Vagina (tissue), 2 donors: ENCODE measurements around the gene RADIL.

Source experiments
- POLR2A ChIP-seq, 2 donors: fragments of 450-650 bp; IDR thresholded peaks; one replicate each; pipeline ENCODE4 v1.6.1; 2017; ENCODE audit warnings: antibody characterized with exemption in 2 of 2, mild to moderate bottlenecking in 2 of 2, moderate library complexity in 2 of 2
- TF ChIP-seq, protein P1 (sequence below), 3 experiments: fragments of 450-650 bp in 2 of 3; fragments of 200-600 bp in 1 of 3; sonication (generic) in 1 of 3; IDR thresholded peaks; one replicate each; pipeline ENCODE4 v1.5.1; 2017 to 2019; ENCODE audit warnings: antibody characterized with exemption in 3 of 3, mild to moderate bottlenecking in 2 of 3, moderate library complexity in 2 of 3

GRCh38 chr7:4754433-4755010 is 129.0 kb downstream of the RADIL start:
- TF ChIP-seq, protein P1, sequence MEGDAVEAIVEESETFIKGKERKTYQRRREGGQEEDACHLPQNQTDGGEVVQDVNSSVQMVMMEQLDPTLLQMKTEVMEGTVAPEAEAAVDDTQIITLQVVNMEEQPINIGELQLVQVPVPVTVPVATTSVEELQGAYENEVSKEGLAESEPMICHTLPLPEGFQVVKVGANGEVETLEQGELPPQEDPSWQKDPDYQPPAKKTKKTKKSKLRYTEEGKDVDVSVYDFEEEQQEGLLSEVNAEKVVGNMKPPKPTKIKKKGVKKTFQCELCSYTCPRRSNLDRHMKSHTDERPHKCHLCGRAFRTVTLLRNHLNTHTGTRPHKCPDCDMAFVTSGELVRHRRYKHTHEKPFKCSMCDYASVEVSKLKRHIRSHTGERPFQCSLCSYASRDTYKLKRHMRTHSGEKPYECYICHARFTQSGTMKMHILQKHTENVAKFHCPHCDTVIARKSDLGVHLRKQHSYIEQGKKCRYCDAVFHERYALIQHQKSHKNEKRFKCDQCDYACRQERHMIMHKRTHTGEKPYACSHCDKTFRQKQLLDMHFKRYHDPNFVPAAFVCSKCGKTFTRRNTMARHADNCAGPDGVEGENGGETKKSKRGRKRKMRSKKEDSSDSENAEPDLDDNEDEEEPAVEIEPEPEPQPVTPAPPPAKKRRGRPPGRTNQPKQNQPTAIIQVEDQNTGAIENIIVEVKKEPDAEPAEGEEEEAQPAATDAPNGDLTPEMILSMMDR (IDR thresholded peaks at IDR 0.05) = no peak
- TF ChIP-seq POLR2A (IDR thresholded peaks at IDR 0.05) = no peak
